ENCODE data around the gene KLF7. TPM values are rescaled to one million over a fixed set of nuclear protein-coding genes. Genes with fewer than 3 reads are reported as not detected.

KLF7 gene
- total RNA-seq, 3 donors from 2014 or later (not counting 1 experiment from before 2014, with no cell fraction given) = 22.9 to 39.1 (median 32.4) TPM

- Mint-ChIP-seq H3K4me1 (peaks cover 0 to 3% of the 10 kb centered on the region in 2 donors), H3K36me3 (no peaks in the 10 kb centered on the region), H3K27ac (no peak overlapping the region), H3K27me3 (ENCODE audit: low read depth in 2 of 2) (peaks cover 7 to 17% of the 10 kb centered on the region in 2 donors), H3K9me3 (no peaks in the 10 kb centered on the region), H3K4me3 (no peak overlapping the region)
- no peaks in the 10 kb centered on the region for H3K4me1 ChIP-seq (ENCODE audit: control insufficient read depth, insufficient read depth, low read length)
- 85% methylated on average over 7 of the region's 11 CpGs for WGBS (ENCODE audit: insufficient coverage)
- no peak for ATAC-seq
- TF ChIP-seq CTCF (IDR thresholded peaks at IDR 0.05) = no peak
- no peaks in the 10 kb centered on the region for H3K9me3 ChIP-seq (ENCODE audit: control insufficient read depth, insufficient read depth, low read length)
- no peak for DNase-seq
- no peak overlapping the region for H3K4me3 ChIP-seq (ENCODE audit: low read length)
- intact Hi-C loops (cut with micrococcal nuclease) = no loop called here
- H3K27me3 ChIP-seq (ENCODE audit: control insufficient read depth, insufficient read depth, low read length) = no peaks in the 10 kb centered on the region
- H3K36me3 ChIP-seq (ENCODE audit: control insufficient read depth, insufficient read depth, low read length) = no peaks in the 10 kb centered on the region
- H3K27ac ChIP-seq (ENCODE audit: low read length) = no peak overlapping the region
These were observed 101.5 kb downstream of the KLF7 start for GRCh38 chr2:207064128-207064690.

- no peaks in the 10 kb centered on the region for H3K4me1 Mint-ChIP-seq
- intact Hi-C loops (cut with micrococcal nuclease) = no loop called here
These were observed 104.6 kb downstream of the KLF7 start for GRCh38 chr2:207061181-207061580.

GRCh38 chr2:207055257-207055656 is 110.5 kb downstream of the KLF7 start:
- no peak overlapping the region for H3K4me3 Mint-ChIP-seq
- Histone ChIP-seq H3K4me3 (ENCODE audit: low read length) (no peak overlapping the region), H3K27me3 (ENCODE audit: control insufficient read depth, insufficient read depth, low read length) (no peaks in the 10 kb centered on the region), H3K36me3 (ENCODE audit: control insufficient read depth, insufficient read depth, low read length) (no peaks in the 10 kb centered on the region), H3K9me3 (ENCODE audit: control insufficient read depth, insufficient read depth, low read length) (no peaks in the 10 kb centered on the region), H3K4me1 (ENCODE audit: control insufficient read depth, insufficient read depth, low read length) (no peaks in the 10 kb centered on the region), H3K27ac (ENCODE audit: low read length) (no peak overlapping the region)
- no peak overlapping the region for H3K27ac Mint-ChIP-seq
- no peaks in the 10 kb centered on the region for H3K36me3 Mint-ChIP-seq
- no peak for TF ChIP-seq CTCF (IDR thresholded peaks at IDR 0.05)
- H3K27me3 Mint-ChIP-seq (ENCODE audit: low read depth in 2 of 2) = peaks cover 12 to 24% of the 10 kb centered on the region in 2 donors
- WGBS (ENCODE audit: insufficient coverage) = 98% methylated on average over 6 of the region's 6 CpGs
- peaks cover 0 to 2% of the 10 kb centered on the region in 2 donors for H3K9me3 Mint-ChIP-seq
- intact Hi-C loops (cut with micrococcal nuclease) = no loop called here
- ATAC-seq = no peak
- DNase-seq = no peak
- H3K4me1 Mint-ChIP-seq = no peaks in the 10 kb centered on the region

More at GRCh38 chr2:207061181-207061580, 104.6 kb downstream of the KLF7 start:
- DNase-seq (no peak), ATAC-seq (no peak)
- no peak for TF ChIP-seq CTCF (IDR thresholded peaks at IDR 0.05)
- Mint-ChIP-seq H3K36me3 (no peaks in the 10 kb centered on the region), H3K9me3 (no peaks in the 10 kb centered on the region), H3K27me3 (ENCODE audit: low read depth in 2 of 2) (peaks cover 8 to 15% of the 10 kb centered on the region in 2 donors), H3K27ac (no peak overlapping the region), H3K4me3 (no peak overlapping the region)
- no peak overlapping the region for H3K4me3 ChIP-seq (ENCODE audit: low read length)
- no CpG with 5 or more reads among the region's 1 CpG for WGBS (ENCODE audit: insufficient coverage)
- no peaks in the 10 kb centered on the region for H3K4me1 ChIP-seq (ENCODE audit: control insufficient read depth, insufficient read depth, low read length)
- H3K27me3 ChIP-seq (ENCODE audit: control insufficient read depth, insufficient read depth, low read length) = no peaks in the 10 kb centered on the region
- no peaks in the 10 kb centered on the region for H3K9me3 ChIP-seq (ENCODE audit: control insufficient read depth, insufficient read depth, low read length)
- H3K36me3 ChIP-seq (ENCODE audit: control insufficient read depth, insufficient read depth, low read length) = no peaks in the 10 kb centered on the region
- H3K27ac ChIP-seq (ENCODE audit: low read length) = no peak overlapping the region

GRCh38 chr2:207054521-207054920 is 111.2 kb downstream of the KLF7 start:
- no peaks in the 10 kb centered on the region for H3K36me3 Mint-ChIP-seq
- H3K27me3 Mint-ChIP-seq (ENCODE audit: low read depth in 2 of 2) = peaks cover 9 to 24% of the 10 kb centered on the region in 2 donors
- Histone ChIP-seq H3K36me3 (ENCODE audit: control insufficient read depth, insufficient read depth, low read length) (no peaks in the 10 kb centered on the region), H3K4me3 (ENCODE audit: low read length) (no peak overlapping the region), H3K9me3 (ENCODE audit: control insufficient read depth, insufficient read depth, low read length) (no peaks in the 10 kb centered on the region), H3K27ac (ENCODE audit: low read length) (no peak overlapping the region), H3K4me1 (ENCODE audit: control insufficient read depth, insufficient read depth, low read length) (no peaks in the 10 kb centered on the region), H3K27me3 (ENCODE audit: control insufficient read depth, insufficient read depth, low read length) (no peaks in the 10 kb centered on the region)
- 91% methylated on average over 4 of the region's 4 CpGs for WGBS (ENCODE audit: insufficient coverage)
- ATAC-seq (no peak), DNase-seq (no peak)
- no peak overlapping the region for H3K27ac Mint-ChIP-seq
- H3K4me3 Mint-ChIP-seq = no peak overlapping the region
- peaks cover 0 to 2% of the 10 kb centered on the region in 2 donors for H3K9me3 Mint-ChIP-seq
- no peaks in the 10 kb centered on the region for H3K4me1 Mint-ChIP-seq
- TF ChIP-seq CTCF (IDR thresholded peaks at IDR 0.05) = no peak
- intact Hi-C loops (cut with micrococcal nuclease) = no loop called here
